Adrenal gland (tissue), 5 donors: ENCODE results near the gene SLC22A16.

Experiments used
- POLR2A ChIP-seq, 2 donors: fragments of 450-650 bp; IDR thresholded peaks; one replicate each; pipeline ENCODE4 v1.6.1; 2017; ENCODE audit warnings: antibody characterized with exemption in 2 of 2, mild to moderate bottlenecking in 2 of 2, moderate library complexity in 1 of 2
- TF ChIP-seq, protein P1 (sequence below), 6 experiments: fragments of 450-650 bp in 4 of 6; fragments of 200-600 bp in 2 of 6; sonication (generic) in 1 of 6; IDR thresholded peaks; 1 replicate in 5 of 6; 2 replicates in 1 of 6; pipeline versions ENCODE4 v1.5.1 to v1.8.0; 2016 to 2021; ENCODE audit warnings: antibody characterized with exemption in 6 of 6, mild to moderate bottlenecking in 2 of 6, moderate library complexity in 1 of 6
- donor health status: DM: no; HTN: no; CAD: no.

DNA sequence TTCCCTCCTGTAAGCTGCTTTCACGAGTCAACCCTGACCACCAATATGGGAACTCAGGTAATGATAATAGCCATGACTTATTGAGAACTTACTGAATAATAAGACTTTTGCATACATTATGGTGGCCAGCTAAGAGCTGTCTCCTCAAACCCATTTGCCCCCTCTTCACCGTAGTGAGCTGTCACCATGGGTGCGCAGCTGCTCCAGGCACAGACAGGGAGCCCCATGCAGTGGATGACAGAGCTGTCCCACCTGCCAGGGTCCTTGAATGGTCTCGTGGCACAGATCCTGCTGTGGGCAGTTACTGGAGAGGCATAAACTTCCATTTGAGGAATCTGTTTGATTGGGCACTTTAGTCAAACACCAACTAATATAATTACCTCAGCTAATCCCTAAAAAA, 1.9 kb downstream of the SLC22A16 start:
- TF ChIP-seq, protein P1, sequence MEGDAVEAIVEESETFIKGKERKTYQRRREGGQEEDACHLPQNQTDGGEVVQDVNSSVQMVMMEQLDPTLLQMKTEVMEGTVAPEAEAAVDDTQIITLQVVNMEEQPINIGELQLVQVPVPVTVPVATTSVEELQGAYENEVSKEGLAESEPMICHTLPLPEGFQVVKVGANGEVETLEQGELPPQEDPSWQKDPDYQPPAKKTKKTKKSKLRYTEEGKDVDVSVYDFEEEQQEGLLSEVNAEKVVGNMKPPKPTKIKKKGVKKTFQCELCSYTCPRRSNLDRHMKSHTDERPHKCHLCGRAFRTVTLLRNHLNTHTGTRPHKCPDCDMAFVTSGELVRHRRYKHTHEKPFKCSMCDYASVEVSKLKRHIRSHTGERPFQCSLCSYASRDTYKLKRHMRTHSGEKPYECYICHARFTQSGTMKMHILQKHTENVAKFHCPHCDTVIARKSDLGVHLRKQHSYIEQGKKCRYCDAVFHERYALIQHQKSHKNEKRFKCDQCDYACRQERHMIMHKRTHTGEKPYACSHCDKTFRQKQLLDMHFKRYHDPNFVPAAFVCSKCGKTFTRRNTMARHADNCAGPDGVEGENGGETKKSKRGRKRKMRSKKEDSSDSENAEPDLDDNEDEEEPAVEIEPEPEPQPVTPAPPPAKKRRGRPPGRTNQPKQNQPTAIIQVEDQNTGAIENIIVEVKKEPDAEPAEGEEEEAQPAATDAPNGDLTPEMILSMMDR (IDR thresholded peaks at IDR 0.05): no peak
- no peak for TF ChIP-seq POLR2A (IDR thresholded peaks at IDR 0.05)
